HL-60 (cell line): ENCODE measurements around the gene IFRD1.

Experiments used
- CTCF ChIP-seq: IDR thresholded peaks from one replicate; pipeline ENCODE4 v1.5.1; 2011; ENCODE audit warnings: low read length, control low read depth, inconsistent platforms; ENCODE audit not compliant: insufficient read depth
- GABPA ChIP-seq: IDR thresholded peaks from 2 replicates; pipeline ENCODE4 v1.6.1; 2012; ENCODE audit warnings: low read depth
- POLR2AphosphoS5 ChIP-seq: IDR thresholded peaks from 2 replicates; pipeline ENCODE4 v1.6.1; 2012; ENCODE audit warnings: low read depth
- REST ChIP-seq: IDR thresholded peaks from 2 replicates; pipeline ENCODE4 v1.6.1; 2012; ENCODE audit warnings: low read depth; ENCODE audit not compliant: insufficient replicate concordance
- SPI1 ChIP-seq: IDR thresholded peaks from 2 replicates; pipeline ENCODE4 v1.6.1; 2012; ENCODE audit warnings: low read depth, mild to moderate bottlenecking, borderline replicate concordance

- TF ChIP-seq CTCF (no peak), POLR2AphosphoS5 (no peak), GABPA (no peak), REST (no peak), SPI1 (no peak)
Measured at GRCh38 chr7:112459645-112460044, 9.4 kb downstream of the IFRD1 start.
